ENCODE results near the gene CCDC57.
"Not testable (repeated sequence)": the region's sequence is repeated elsewhere in the genome, so short reads cannot be mapped to it uniquely, and the experiment has no call there.

CCDC57 gene

GRCh38 chr17:82174042-82174857 lies 38.4 kb downstream of the CCDC57 start:
- DNase-seq, result not testable (repeated sequence)

GRCh38 chr17:82173351-82174041 lies 39.1 kb downstream of the CCDC57 start:
- no peak for DNase-seq

GRCh38 chr17:82172486-82173160 lies 40.0 kb downstream of the CCDC57 start:
- DNase-seq, result no peak

GRCh38 chr17:82171750-82172375 lies 40.8 kb downstream of the CCDC57 start:
- no peak for DNase-seq

GRCh38 chr17:82170412-82170961 lies 42.2 kb downstream of the CCDC57 start:
- no peak for DNase-seq

GRCh38 chr17:82168568-82168967 lies 44.1 kb downstream of the CCDC57 start:
- DNase-seq, result no peak

- DNase-seq, result no peak
Observed at GRCh38 chr17:82167028-82167427, 45.6 kb downstream of the CCDC57 start.

GRCh38 chr17:82164853-82165252 lies 47.8 kb downstream of the CCDC57 start:
- no peak for DNase-seq

GRCh38 chr17:82161216-82161615 lies 51.4 kb downstream of the CCDC57 start:
- DNase-seq, result no peak

- no peak for DNase-seq
Observed at GRCh38 chr17:82160075-82160474, 52.6 kb downstream of the CCDC57 start.

- DNase-seq, result no peak
Observed at GRCh38 chr17:82158825-82159224, 53.8 kb downstream of the CCDC57 start.

GRCh38 chr17:82157046-82158035 lies 55.3 kb downstream of the CCDC57 start:
- DNase-seq, result no peak

- no peak for DNase-seq
Observed at GRCh38 chr17:82156284-82156925, 56.2 kb downstream of the CCDC57 start.

- DNase-seq, result no peak
Observed at GRCh38 chr17:82155606-82156005, 57.0 kb downstream of the CCDC57 start.

GRCh38 chr17:82154881-82155331 lies 57.7 kb downstream of the CCDC57 start:
- DNase-seq, result no peak

- DNase-seq, result peak; percentile 86
Observed at GRCh38 chr17:82153745-82154375, 58.8 kb downstream of the CCDC57 start.

- DNase-seq, result no peak
Observed at GRCh38 chr17:82153295-82153691, 59.3 kb downstream of the CCDC57 start.

- no peak for DNase-seq
Observed at GRCh38 chr17:82152556-82153294, 59.9 kb downstream of the CCDC57 start.

GRCh38 chr17:82152114-82152513 lies 60.5 kb downstream of the CCDC57 start:
- no peak for DNase-seq

Measured in NCI-H82 (cell line).